ENCODE data around the gene ZNF350. TPM values are rescaled to one million over a fixed set of nuclear protein-coding genes. Genes with fewer than 3 reads are reported as not detected.
A peak's percentile ranks its signal among the peaks of the same experiment; 100 is the strongest.

The ZNF350 gene
- total and polyA plus RNA-seq, 4 donors, result 2.1 to 4.9 (median 3.6) TPM

- peak overlapping the region; percentile 77 to 98 (median 83) for H3K4me3 ChIP-seq (ENCODE audit: low read depth in 1 of 3, low read length in 3 of 3)
- H3K4me1 ChIP-seq (ENCODE audit: control insufficient read depth in 4 of 4, insufficient read depth in 4 of 4, low read length in 3 of 4), result peaks cover 0 to 13% (median 5%) of the 10 kb centered on the region in 4 donors
- H3K36me3 ChIP-seq (ENCODE audit: control insufficient read depth in 4 of 4, insufficient read depth in 3 of 4, low read depth in 1 of 4, low read length in 3 of 4), result peaks cover 2 to 14% (median 12%) of the 10 kb centered on the region in 4 donors
- H3K27ac ChIP-seq (ENCODE audit: low read depth in 1 of 2, low read length in 2 of 2), result peak overlapping the region; percentile 76 to 81
- peaks cover 17 to 41% (median 21%) of the 10 kb centered on the region in 4 donors for H3K9me3 ChIP-seq (ENCODE audit: control insufficient read depth in 4 of 4, low read length in 3 of 4)
- DNase-seq (ENCODE audit: low spot score), result no peak
- WGBS, result 7% methylated on average over 9 of the region's 9 CpGs
- H3K9ac ChIP-seq (ENCODE audit: low read depth in 1 of 2, low read length in 2 of 2), result peak overlapping the region; percentile 82 to 85
- no peak for TF ChIP-seq YY1 (IDR thresholded peaks at IDR 0.05)
- TF ChIP-seq NR2F2 (IDR thresholded peaks at IDR 0.05), result no peak
- TF ChIP-seq JUND (IDR thresholded peaks at IDR 0.05), result no peak
- H3K27me3 ChIP-seq (ENCODE audit: control insufficient read depth in 4 of 4, insufficient read depth in 4 of 4, low read length in 3 of 4), result no peaks in the 10 kb centered on the region
Observed at GRCh38 chr19:52007451-52007805, 20.8 kb upstream of the ZNF350 start.

- H3K9me3 ChIP-seq (ENCODE audit: control insufficient read depth in 4 of 4, low read length in 3 of 4), result peaks cover 48 to 89% (median 64%) of the 10 kb centered on the region in 4 donors
- peak overlapping the region in 2 of 3 donors; percentile 50 to 61 for H3K4me3 ChIP-seq (ENCODE audit: low read depth in 1 of 3, low read length in 3 of 3)
- no peaks in the 10 kb centered on the region for H3K4me1 ChIP-seq (ENCODE audit: control insufficient read depth in 4 of 4, insufficient read depth in 4 of 4, low read length in 3 of 4)
- H3K36me3 ChIP-seq (ENCODE audit: control insufficient read depth in 4 of 4, insufficient read depth in 3 of 4, low read depth in 1 of 4, low read length in 3 of 4), result peaks cover 15 to 62% (median 55%) of the 10 kb centered on the region in 4 donors
- H3K9ac ChIP-seq (ENCODE audit: low read depth in 1 of 2, low read length in 2 of 2), result no peak overlapping the region
- H3K27ac ChIP-seq (ENCODE audit: low read depth in 1 of 2, low read length in 2 of 2), result no peak overlapping the region
- no peak for DNase-seq (ENCODE audit: low spot score)
- no peaks in the 10 kb centered on the region for H3K27me3 ChIP-seq (ENCODE audit: control insufficient read depth in 4 of 4, insufficient read depth in 4 of 4, low read length in 3 of 4)
- WGBS, result 97% methylated on average over 2 of the region's 2 CpGs
- TF ChIP-seq EGR1 (IDR thresholded peaks at IDR 0.05; ENCODE audit: low read depth in 2 of 2) (no peak), RXRA (IDR thresholded peaks at IDR 0.05) (no peak), NR2F2 (IDR thresholded peaks at IDR 0.05) (no peak), SP1 (IDR thresholded peaks at IDR 0.05) (no peak), REST (IDR thresholded peaks at IDR 0.05) (no peak), FOXA1 (IDR thresholded peaks at IDR 0.05) (no peak), GABPA (IDR thresholded peaks at IDR 0.05 in 1 of 2, conservative IDR thresholded peaks at IDR 0.05 in 1 of 2) (no peak), TAF1 (conservative IDR thresholded peaks at IDR 0.05) (no peak), HNF4G (IDR thresholded peaks at IDR 0.05) (no peak), RAD21 (IDR thresholded peaks at IDR 0.05) (no peak), YY1 (IDR thresholded peaks at IDR 0.05) (no peak), ATF3 (IDR thresholded peaks at IDR 0.05) (no peak)
Observed at GRCh38 chr19:51994048-51994644, 7.5 kb upstream of the ZNF350 start.

GRCh38 chr19:51993422-51993821 lies 6.8 kb upstream of the ZNF350 start:
- Histone ChIP-seq H3K9me3 (ENCODE audit: control insufficient read depth in 4 of 4, low read length in 3 of 4) (peaks cover 52 to 89% (median 66%) of the 10 kb centered on the region in 4 donors), H3K36me3 (ENCODE audit: control insufficient read depth in 4 of 4, insufficient read depth in 3 of 4, low read depth in 1 of 4, low read length in 3 of 4) (peaks cover 12 to 55% (median 48%) of the 10 kb centered on the region in 4 donors), H3K4me3 (ENCODE audit: low read depth in 1 of 3, low read length in 3 of 3) (peak overlapping the region in 2 of 3 donors; percentile 50 to 61), H3K27me3 (ENCODE audit: control insufficient read depth in 4 of 4, insufficient read depth in 4 of 4, low read length in 3 of 4) (no peaks in the 10 kb centered on the region), H3K4me1 (ENCODE audit: control insufficient read depth in 4 of 4, insufficient read depth in 4 of 4, low read length in 3 of 4) (no peaks in the 10 kb centered on the region), H3K9ac (ENCODE audit: low read depth in 1 of 2, low read length in 2 of 2) (no peak overlapping the region), H3K27ac (ENCODE audit: low read depth in 1 of 2, low read length in 2 of 2) (no peak overlapping the region)
- TF ChIP-seq JUND (IDR thresholded peaks at IDR 0.05) (no peak), GABPA (IDR thresholded peaks at IDR 0.05 in 1 of 2, conservative IDR thresholded peaks at IDR 0.05 in 1 of 2) (no peak), RXRA (IDR thresholded peaks at IDR 0.05) (no peak), HNF4G (IDR thresholded peaks at IDR 0.05) (no peak), MAX (IDR thresholded peaks at IDR 0.05) (no peak), NR2F2 (IDR thresholded peaks at IDR 0.05) (no peak), RAD21 (IDR thresholded peaks at IDR 0.05) (no peak), ATF3 (IDR thresholded peaks at IDR 0.05) (no peak), HNF4A (conservative IDR thresholded peaks at IDR 0.05) (no peak), FOXA2 (IDR thresholded peaks at IDR 0.05) (no peak), ZBTB33 (IDR thresholded peaks at IDR 0.05) (no peak), CTCF (IDR thresholded peaks at IDR 0.05; ENCODE audit: low read depth, low read length, missing input control) (no peak), FOXA1 (IDR thresholded peaks at IDR 0.05) (no peak), SP1 (IDR thresholded peaks at IDR 0.05) (no peak)
- WGBS, result 98% methylated on average over 10 of the region's 10 CpGs
- DNase-seq (ENCODE audit: low spot score), result no peak

Measured in liver (tissue), 9 donors.